Sigmoid colon (tissue), 4 donors: ENCODE measurements around the gene EDEM3.

Experiments used
- EP300 ChIP-seq, 4 donors: sonication (generic); formaldehyde crosslinking; IDR thresholded peaks; one replicate each; pipeline ENCODE4 v1.6.1; 2017; ENCODE audit warnings: antibody characterized with exemption in 4 of 4
- POLR2A ChIP-seq, 2 donors: fragments of 450-650 bp; IDR thresholded peaks; one replicate each; pipeline ENCODE4 v1.6.1; 2016; ENCODE audit warnings: antibody characterized with exemption in 2 of 2, mild to moderate bottlenecking in 2 of 2, moderate library complexity in 2 of 2
- POLR2AphosphoS5 ChIP-seq, 4 donors: sonication (generic); formaldehyde crosslinking; IDR thresholded peaks; one replicate each; pipeline ENCODE4 v1.6.1; 2017; ENCODE audit warnings: antibody characterized with exemption in 4 of 4
- TF ChIP-seq, protein P1 (sequence below), 4 experiments: fragments of 450-650 bp in 3 of 4; fragments of 200-600 bp in 1 of 4; IDR thresholded peaks; one replicate each; pipeline ENCODE4 v1.5.1; 2016 to 2019; ENCODE audit warnings: antibody characterized with exemption in 4 of 4, mild to moderate bottlenecking in 3 of 4, moderate library complexity in 2 of 4

DNA sequence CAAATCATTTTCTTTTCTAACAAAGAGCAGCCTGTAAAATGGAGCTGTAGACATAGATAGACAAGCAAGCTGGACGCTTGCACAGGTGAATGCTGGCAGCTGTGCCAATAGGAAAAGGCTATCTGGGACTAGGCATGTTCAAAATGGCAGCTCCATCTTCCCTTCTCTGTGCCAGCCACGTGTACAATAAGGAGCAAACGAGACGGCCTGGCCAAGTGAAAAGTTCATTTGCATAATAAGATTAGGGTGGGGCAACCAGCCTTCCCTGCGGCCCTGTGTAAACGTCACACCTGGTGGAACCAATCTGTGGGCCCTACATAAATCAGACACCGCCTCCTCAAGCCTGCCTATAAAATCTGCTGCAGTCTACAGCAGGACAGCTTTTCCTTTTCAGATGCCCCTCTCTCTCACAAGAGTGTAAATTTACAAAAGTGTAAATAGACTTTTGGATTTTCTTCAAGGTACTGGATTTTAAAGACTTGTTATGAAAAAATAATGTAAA, 16.6 kb upstream of the EDEM3 start:
- TF ChIP-seq POLR2AphosphoS5 (IDR thresholded peaks at IDR 0.05) (no peak), POLR2A (IDR thresholded peaks at IDR 0.05) (no peak), EP300 (IDR thresholded peaks at IDR 0.05) (no peak)
- TF ChIP-seq, protein P1, sequence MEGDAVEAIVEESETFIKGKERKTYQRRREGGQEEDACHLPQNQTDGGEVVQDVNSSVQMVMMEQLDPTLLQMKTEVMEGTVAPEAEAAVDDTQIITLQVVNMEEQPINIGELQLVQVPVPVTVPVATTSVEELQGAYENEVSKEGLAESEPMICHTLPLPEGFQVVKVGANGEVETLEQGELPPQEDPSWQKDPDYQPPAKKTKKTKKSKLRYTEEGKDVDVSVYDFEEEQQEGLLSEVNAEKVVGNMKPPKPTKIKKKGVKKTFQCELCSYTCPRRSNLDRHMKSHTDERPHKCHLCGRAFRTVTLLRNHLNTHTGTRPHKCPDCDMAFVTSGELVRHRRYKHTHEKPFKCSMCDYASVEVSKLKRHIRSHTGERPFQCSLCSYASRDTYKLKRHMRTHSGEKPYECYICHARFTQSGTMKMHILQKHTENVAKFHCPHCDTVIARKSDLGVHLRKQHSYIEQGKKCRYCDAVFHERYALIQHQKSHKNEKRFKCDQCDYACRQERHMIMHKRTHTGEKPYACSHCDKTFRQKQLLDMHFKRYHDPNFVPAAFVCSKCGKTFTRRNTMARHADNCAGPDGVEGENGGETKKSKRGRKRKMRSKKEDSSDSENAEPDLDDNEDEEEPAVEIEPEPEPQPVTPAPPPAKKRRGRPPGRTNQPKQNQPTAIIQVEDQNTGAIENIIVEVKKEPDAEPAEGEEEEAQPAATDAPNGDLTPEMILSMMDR (IDR thresholded peaks at IDR 0.05), result no peak
